ENCODE data around the gene SLC9A9.

GRCh38 chr3:143339451-143339850 is 508.8 kb downstream of the SLC9A9 start:
- TF ChIP-seq POLR2A (IDR thresholded peaks at IDR 0.05; ENCODE audit: low read length): no peak
- no peak for TF ChIP-seq GATA1 (IDR thresholded peaks at IDR 0.05; ENCODE audit: low read depth, low read length)
